GM19452 (cell line): ENCODE measurements around the gene NISCH.

Experiments used
- ATAC-seq: cut with Tn5 transposase; IDR thresholded peaks from one replicate; pipeline ENCODE4 v1.9.1; 2021; ENCODE audit not compliant: unreplicated experiment

NISCH gene

GRCh38 chr3:52435246-52436101 lies 19.9 kb upstream of the NISCH start:
- ATAC-seq = no peak

- no peak for ATAC-seq
Observed at GRCh38 chr3:52436500-52437149, 18.8 kb upstream of the NISCH start.

- no peak for ATAC-seq
Observed at GRCh38 chr3:52437326-52438103, 17.9 kb upstream of the NISCH start.

- ATAC-seq = no peak
Observed at GRCh38 chr3:52438104-52438376, 17.4 kb upstream of the NISCH start.

- no peak for ATAC-seq
Observed at GRCh38 chr3:52438579-52439425, 16.6 kb upstream of the NISCH start.

- ATAC-seq = no peak
Observed at GRCh38 chr3:52439426-52440248, 15.8 kb upstream of the NISCH start.

GRCh38 chr3:52440249-52440551 lies 15.2 kb upstream of the NISCH start:
- ATAC-seq = no peak

- no peak for ATAC-seq
Observed at GRCh38 chr3:52440671-52441070, 14.7 kb upstream of the NISCH start.

GRCh38 chr3:52441091-52441771 lies 14.2 kb upstream of the NISCH start:
- ATAC-seq = no peak

- no peak for ATAC-seq
Observed at GRCh38 chr3:52441772-52442332, 13.6 kb upstream of the NISCH start.

GRCh38 chr3:52442409-52443267 lies 12.8 kb upstream of the NISCH start:
- ATAC-seq = no peak

GRCh38 chr3:52443268-52443610 lies 12.2 kb upstream of the NISCH start:
- no peak for ATAC-seq

- ATAC-seq = no peak
Observed at GRCh38 chr3:52443791-52444687, 11.4 kb upstream of the NISCH start.

GRCh38 chr3:52444860-52445793 lies 10.3 kb upstream of the NISCH start, which contains the start of gene SEMA3G:
Gene SEMA3G (minus strand): TSS chr3:52445103. CDS start chr3:52445027, 76 bp downstream.
- no peak for ATAC-seq

- ATAC-seq = no peak
Observed at GRCh38 chr3:52446042-52446441, 9.4 kb upstream of the NISCH start.
